Rectal smooth muscle tissue (tissue), 1 donor: Measurements from ENCODE around the gene TAF7L.

Experiments used
- H3K27ac ChIP-seq: one replicate; pipeline ENCODE4 v1.7.0; 2013; ENCODE audit warnings: low read depth, low read length, inconsistent platforms
- H3K27me3 ChIP-seq: one replicate; pipeline ENCODE4 v1.7.0; 2013; ENCODE audit warnings: low read length; ENCODE audit not compliant: control insufficient read depth, insufficient read depth
- H3K36me3 ChIP-seq: one replicate; pipeline ENCODE4 v1.7.0; 2013; ENCODE audit warnings: low read length; ENCODE audit not compliant: control insufficient read depth, insufficient read depth
- H3K4me1 ChIP-seq: one replicate; pipeline ENCODE4 v1.7.0; 2013; ENCODE audit warnings: low read length; ENCODE audit not compliant: control insufficient read depth, insufficient read depth
- H3K4me3 ChIP-seq: one replicate; pipeline ENCODE4 v1.7.0; 2013; ENCODE audit warnings: low read length
- H3K9ac ChIP-seq: one replicate; pipeline ENCODE4 v1.7.0; 2013; ENCODE audit warnings: low read length

Gene TAF7L

DNA sequence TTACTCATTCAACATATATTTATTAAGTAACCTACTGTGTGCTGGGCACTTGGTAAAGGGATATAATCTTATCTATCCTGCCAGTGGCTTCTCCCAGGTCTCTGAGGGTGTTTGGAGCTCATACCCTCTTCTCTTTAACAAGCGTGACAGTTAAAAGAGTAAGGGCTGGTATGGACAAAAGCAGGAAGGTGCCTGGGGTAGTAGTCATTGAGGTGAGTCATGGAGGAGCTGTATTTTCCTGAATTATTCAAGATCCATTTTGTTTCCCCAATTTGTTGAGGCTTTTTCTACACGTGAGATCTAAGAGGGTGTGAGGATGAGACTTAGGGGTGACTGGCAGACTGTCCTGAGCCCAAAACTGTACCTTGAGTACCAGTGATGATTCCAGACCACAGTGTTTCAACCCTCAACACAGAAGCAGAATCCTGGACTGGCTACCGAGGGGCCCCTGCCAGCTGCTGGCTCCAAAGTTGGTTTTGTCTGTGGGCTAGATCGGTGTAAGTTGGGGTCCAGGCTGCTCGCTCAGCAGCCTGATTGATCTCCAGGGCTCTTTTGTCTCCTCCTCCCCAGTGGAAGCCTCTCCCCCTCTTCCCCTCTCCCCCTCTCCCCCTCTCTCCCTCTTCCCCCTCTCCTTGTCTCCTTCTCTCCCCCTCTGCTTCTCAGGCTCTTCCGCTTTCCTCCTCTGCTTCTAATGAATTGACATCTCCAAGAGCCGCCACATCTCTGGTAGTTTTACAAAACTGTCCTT is 71.8 kb downstream of the TAF7L start, which contains the start of gene DRP2:
Gene DRP2, plus strand, starts transcription at position 671 of the 748 bp plus-strand sequence. CDS start 11,862 bp downstream, outside the sequence.
- H3K4me3 ChIP-seq: no peak within 1 kb of the TSS
- no peak within 1 kb of the TSS for H3K9ac ChIP-seq
- no peaks in the 10 kb centered on the region for H3K4me1 ChIP-seq
- no peaks in the 10 kb centered on the region for H3K27me3 ChIP-seq
- H3K27ac ChIP-seq: no peak within 1 kb of the TSS
- no peaks in the 10 kb centered on the region for H3K36me3 ChIP-seq
